Fibroblast of villous mesenchyme (primary cell): ENCODE data around the gene SLC1A7. TPM values are rescaled to one million over a fixed set of nuclear protein-coding genes. Genes with fewer than 3 reads are reported as not detected.
A peak's percentile ranks its signal among the peaks of the same experiment; 100 is the strongest.

Source experiments
- DNase-seq: peaks from one replicate; pipeline ENCODE4 v3.0.0-alpha.2; 2010; ENCODE audit warnings: low read depth
- H3K4me3 ChIP-seq: 2 replicates; pipeline ENCODE4 v1.5.1; 2011; ENCODE audit warnings: low read depth, mild to moderate bottlenecking, low read length
- total RNA-seq: library from RNA; depleted of rRNA; stranded (reverse); fragments of >200 nt; gene quantifications from 2 replicates; pipeline ENCODE4 v1.2.3, GENCODE V29; 2012
- TF ChIP-seq, protein P1 (sequence below): IDR thresholded peaks from 2 replicates; pipeline ENCODE4 v1.5.1; 2012; ENCODE audit warnings: low read depth, mild to moderate bottlenecking, low read length; ENCODE audit not compliant: insufficient read depth

Gene SLC1A7
- total RNA-seq, 1 donor, result under 0.01 TPM

DNA sequence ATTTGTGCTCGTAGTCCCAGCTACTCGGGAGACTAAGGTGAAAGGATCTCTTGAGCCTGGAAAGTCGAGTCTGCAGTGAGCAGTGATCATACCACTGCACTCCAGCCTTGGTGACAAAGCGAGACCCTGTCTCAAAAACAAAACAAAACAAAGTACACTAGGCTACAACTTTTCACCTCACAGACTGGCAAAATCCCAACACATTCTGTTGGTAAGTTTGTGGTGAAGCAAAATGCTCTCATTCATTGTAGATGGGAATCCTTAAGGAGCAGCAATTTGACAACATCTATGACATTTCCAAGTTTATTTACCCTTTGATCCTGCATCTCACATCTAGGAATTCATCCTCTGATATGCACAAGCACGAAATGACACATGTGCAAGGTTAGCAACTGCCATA is 20.2 kb upstream of the SLC1A7 start:
- no peak for DNase-seq
- H3K4me3 ChIP-seq, result no peak overlapping the region
- TF ChIP-seq, protein P1, sequence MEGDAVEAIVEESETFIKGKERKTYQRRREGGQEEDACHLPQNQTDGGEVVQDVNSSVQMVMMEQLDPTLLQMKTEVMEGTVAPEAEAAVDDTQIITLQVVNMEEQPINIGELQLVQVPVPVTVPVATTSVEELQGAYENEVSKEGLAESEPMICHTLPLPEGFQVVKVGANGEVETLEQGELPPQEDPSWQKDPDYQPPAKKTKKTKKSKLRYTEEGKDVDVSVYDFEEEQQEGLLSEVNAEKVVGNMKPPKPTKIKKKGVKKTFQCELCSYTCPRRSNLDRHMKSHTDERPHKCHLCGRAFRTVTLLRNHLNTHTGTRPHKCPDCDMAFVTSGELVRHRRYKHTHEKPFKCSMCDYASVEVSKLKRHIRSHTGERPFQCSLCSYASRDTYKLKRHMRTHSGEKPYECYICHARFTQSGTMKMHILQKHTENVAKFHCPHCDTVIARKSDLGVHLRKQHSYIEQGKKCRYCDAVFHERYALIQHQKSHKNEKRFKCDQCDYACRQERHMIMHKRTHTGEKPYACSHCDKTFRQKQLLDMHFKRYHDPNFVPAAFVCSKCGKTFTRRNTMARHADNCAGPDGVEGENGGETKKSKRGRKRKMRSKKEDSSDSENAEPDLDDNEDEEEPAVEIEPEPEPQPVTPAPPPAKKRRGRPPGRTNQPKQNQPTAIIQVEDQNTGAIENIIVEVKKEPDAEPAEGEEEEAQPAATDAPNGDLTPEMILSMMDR, result no peak

DNA sequence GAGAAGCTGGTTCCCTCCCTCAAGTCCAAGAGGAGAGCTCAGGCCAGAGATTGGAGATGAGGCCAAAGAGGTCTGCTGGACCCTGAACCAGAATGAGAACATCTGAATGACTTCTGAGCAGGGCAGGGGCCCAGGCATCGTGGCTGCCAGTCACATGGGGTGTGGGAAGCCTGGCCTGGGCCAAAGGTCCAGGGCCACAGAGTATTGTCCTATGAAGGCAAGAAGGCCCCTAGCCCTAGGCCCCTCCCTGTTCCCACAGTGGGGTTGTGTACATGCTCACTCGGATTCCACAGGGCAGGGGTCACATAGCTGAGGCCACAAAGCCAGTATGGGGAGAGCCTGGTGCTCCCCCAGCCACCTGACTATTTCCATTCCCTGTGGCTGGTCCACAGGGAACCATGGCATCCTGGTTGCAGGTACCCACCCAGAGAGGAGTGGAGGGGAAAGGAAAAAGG is 18.5 kb upstream of the SLC1A7 start:
- H3K4me3 ChIP-seq, result no peak overlapping the region
- TF ChIP-seq, protein P1, result no peak
- DNase-seq, result peak; percentile 41

DNA sequence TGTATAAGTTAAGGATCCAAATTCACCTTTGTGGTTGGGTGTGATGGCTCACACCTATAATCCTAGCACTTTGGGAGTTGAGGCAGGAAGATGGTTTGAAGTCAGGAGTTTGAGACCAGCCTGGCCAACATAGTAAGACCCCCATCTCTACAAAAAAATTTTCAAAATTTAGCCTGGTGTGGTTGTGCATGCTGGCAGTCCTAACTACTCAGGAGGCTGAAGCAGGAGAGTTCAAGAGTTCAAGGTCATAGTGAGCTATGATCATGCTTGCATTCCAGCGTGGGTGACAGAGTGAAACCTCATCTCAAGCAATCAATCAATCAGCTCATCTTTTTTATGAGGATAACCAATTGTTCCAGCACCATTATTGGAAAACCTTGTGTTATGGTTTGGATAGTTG is 16.5 kb upstream of the SLC1A7 start:
- no peak overlapping the region for H3K4me3 ChIP-seq
- DNase-seq, result no peak
- TF ChIP-seq, protein P1, result no peak

DNA sequence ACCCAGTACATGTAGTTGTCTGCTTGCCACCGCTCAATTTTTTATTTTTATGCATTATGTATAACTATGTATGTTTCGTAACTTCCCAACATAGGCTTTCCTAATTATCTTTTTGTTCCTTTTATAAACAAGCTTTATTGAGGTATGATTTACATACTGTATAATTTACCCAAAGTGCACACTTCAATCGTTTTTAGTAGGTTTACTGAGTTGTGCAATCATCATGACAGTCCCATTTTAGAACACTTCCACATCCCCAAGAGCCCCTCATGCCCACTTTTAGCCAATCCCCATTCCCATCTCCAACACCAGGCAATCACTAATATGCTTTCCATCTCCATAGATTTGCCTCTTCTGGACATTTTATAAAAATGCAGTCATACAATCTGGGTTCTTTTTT is 14.3 kb upstream of the SLC1A7 start:
- DNase-seq, result no peak
- H3K4me3 ChIP-seq, result no peak overlapping the region
- TF ChIP-seq, protein P1, result no peak

DNA sequence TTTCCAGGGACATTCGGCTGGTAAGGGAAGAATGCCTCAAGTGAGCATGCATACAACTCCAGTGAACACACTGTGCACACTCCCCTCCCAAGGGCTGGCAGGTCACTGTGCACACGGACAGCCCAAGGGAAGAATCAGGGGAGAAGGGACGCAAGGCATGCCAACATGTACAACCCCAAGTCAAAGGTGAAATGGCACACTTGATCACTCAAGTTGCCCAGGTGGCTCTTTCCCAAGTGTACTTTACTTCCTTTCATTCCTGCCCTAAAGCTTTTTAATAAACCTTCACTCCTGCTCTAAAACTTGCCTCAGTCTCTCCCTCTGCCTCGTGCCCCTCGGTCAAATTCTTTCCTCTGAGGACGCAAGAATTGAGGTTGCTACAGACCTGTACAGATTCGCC is 13.5 kb upstream of the SLC1A7 start:
- TF ChIP-seq, protein P1, result no peak
- no peak for DNase-seq

DNA sequence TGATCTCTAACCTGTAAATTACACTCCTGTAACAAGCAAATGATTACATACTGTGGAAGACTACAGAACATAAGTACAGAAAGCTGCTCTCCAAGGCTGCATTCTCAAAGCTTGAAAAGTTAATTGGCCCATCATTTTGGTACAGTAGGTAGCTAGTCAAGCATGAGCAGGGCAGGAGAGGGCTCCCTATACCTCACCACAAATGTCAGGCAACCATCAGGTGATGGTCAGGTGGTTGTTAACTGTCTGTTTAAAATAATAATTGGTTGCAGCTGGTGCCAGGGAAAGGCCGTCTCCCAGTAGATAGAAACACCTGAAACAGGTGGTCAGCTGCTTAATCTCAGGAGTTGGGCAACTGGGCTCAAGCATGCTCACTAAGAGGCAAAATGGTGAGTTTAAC is 13.1 kb upstream of the SLC1A7 start:
- no peak overlapping the region for H3K4me3 ChIP-seq
- TF ChIP-seq, protein P1, result no peak
- no peak for DNase-seq

More for the DNA sequence above, 13.5 kb upstream of the SLC1A7 start:
- H3K4me3 ChIP-seq, result no peak overlapping the region

DNA sequence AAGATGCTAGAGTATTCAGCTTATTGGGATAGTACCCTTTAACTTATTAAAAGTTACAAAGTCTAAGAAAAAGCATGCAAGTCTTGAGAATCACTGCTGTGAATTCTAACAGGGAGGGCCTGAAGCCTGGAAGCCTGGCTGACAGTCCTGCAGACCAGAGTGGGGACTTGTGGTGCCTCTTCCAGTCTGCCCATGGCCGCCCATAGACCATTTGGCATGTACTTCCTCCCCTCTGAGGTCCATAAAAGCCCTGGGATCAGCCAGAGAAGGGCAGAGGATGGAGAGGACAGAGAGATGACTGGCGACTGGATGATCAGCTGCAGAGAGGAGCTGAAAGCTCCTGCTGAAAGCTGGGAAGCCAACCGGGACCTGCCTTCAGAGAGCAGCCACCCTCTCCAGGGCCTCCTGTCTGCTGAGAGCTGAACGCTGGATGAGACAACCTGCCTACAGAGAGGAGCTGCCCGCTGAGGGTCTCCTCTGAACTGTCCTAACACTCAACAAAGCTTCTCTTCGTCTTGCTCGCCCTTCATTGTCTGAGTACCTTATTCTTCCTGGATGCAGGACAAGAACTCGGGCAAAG is 12.5 kb upstream of the SLC1A7 start:
- no peak for DNase-seq
- TF ChIP-seq, protein P1, result no peak
- H3K4me3 ChIP-seq, result no peak overlapping the region
